HepG2 (cell line): ENCODE data around the gene BLMH. TPM values are rescaled to one million over a fixed set of nuclear protein-coding genes. Genes with fewer than 3 reads are reported as not detected.

Experiments used
- ATAC-seq: fragments of 200-7000 bp; cut with Tn5 transposase; 3 replicates; pipeline ENCODE4 v1.9.1; 2020; ENCODE audit warnings: mild to moderate bottlenecking, moderate library complexity
- BruUV-seq: library from RNA; stranded (reverse); fragments of 400-500 nt; replicated peaks from 2 replicates; lab custom pipeline; 2021; lab: Mats Ljungman, UMichigan
- CTCF ChIA-PET: fragments of 300-600 bp; formaldehyde crosslinking; extraction: SDS; loops from one replicate; lab custom pipeline; 2021; ENCODE audit warnings: low total read pairs, inconsistent platforms, low intra/inter-chr PET ratio; lab: Yijun Ruan, JAX
- POLR2A ChIA-PET: fragments of 350-600 bp; sonication (Branson Sonifier 250); formaldehyde crosslinking; loops from one replicate; lab custom pipeline; 2020; ENCODE audit warnings: antibody characterized with exemption, inconsistent platforms; lab: Yijun Ruan, JAX
- DNase-seq: peaks from one replicate; pipeline ENCODE4 v3.0.0-alpha.2; 2015; ENCODE audit warnings: low spot score
- FAIRE-seq: peaks from 3 replicates; lab custom pipeline; 2011; peaks lifted over from hg19 to GRCh38; lab: Jason Lieb, UNC
- H2AFZ ChIP-seq: one replicate; pipeline ENCODE4 v1.6.1; 2011; ENCODE audit warnings: low read length, inconsistent platforms
- H3K27ac ChIP-seq: fragments of 300-600 bp; 3 replicates; pipeline ENCODE4 v1.8.0; 2011; ENCODE audit warnings: mixed run types, mild to moderate bottlenecking, mixed read lengths, low read length, inconsistent platforms; ENCODE audit not compliant: insufficient read depth; ENCODE audit errors: extremely low read length
- H3K27me3 ChIP-seq, 2 experiments: fragments of 200-600 bp in 1 of 2; 2 replicates in 1 of 2; 3 replicates in 1 of 2; pipeline versions ENCODE4 v1.6.0 to v1.8.0; 2011; ENCODE audit warnings: low read length in 2 of 2, mild to moderate bottlenecking in 2 of 2, moderate library complexity in 2 of 2, inconsistent platforms in 1 of 2; ENCODE audit not compliant: insufficient read depth in 2 of 2, control insufficient read depth in 1 of 2
- H3K36me3 ChIP-seq, 2 experiments: fragments of 200-600 bp in 1 of 2; replicated peaks in 1 of 2; 2 replicates in 1 of 2; 3 replicates in 1 of 2; pipeline versions ENCODE4 v1.5.1 to v1.8.0; 2011; ENCODE audit warnings: low read length in 2 of 2, inconsistent platforms in 1 of 2; ENCODE audit not compliant: insufficient read depth in 2 of 2, control insufficient read depth in 1 of 2
- H3K4me1 ChIP-seq: 2 replicates; pipeline ENCODE4 v1.5.1; 2012; ENCODE audit warnings: low read length, inconsistent platforms; ENCODE audit not compliant: insufficient read depth
- H3K4me2 ChIP-seq: 2 replicates; pipeline ENCODE4 v1.6.0; 2011; ENCODE audit warnings: low read depth, low read length, inconsistent platforms
- H3K4me3 ChIP-seq, 3 experiments: fragments of 200-600 bp in 1 of 3; sonication (generic), shearing (Covaris generic) in 1 of 3; replicated peaks in 1 of 3; 2 replicates each; pipeline ENCODE4 v1.5.1; 2011 to 2016; ENCODE audit warnings: low read length in 3 of 3, inconsistent platforms in 2 of 3, low read depth in 2 of 3, mild to moderate bottlenecking in 2 of 3, control low read depth in 1 of 3, mixed read lengths in 1 of 3; ENCODE audit not compliant: insufficient read depth in 1 of 3
- H3K79me2 ChIP-seq: one replicate; pipeline ENCODE4 v1.6.1; 2011; ENCODE audit warnings: low read length, inconsistent platforms; ENCODE audit not compliant: insufficient read depth
- H3K9ac ChIP-seq: 2 replicates; pipeline ENCODE4 v1.6.0; 2011; ENCODE audit warnings: mild to moderate bottlenecking, low read depth, low read length, inconsistent platforms; ENCODE audit not compliant: insufficient read depth
- H3K9me3 ChIP-seq: 2 replicates; pipeline ENCODE4 v1.5.1; 2012; ENCODE audit warnings: mild to moderate bottlenecking, low read length
- H4K20me1 ChIP-seq: 2 replicates; pipeline ENCODE4 v1.6.0; 2011; ENCODE audit warnings: inconsistent platforms, mild to moderate bottlenecking, low read length, moderate library complexity; ENCODE audit not compliant: insufficient read depth
- HDAC2 ChIP-seq: sonication (generic); formaldehyde crosslinking; IDR thresholded peaks from 2 replicates; pipeline ENCODE4 v1.4.0; 2020; ENCODE audit warnings: missing genetic modification reagents
- NR2F2 ChIP-seq: IDR thresholded peaks from 2 replicates; pipeline ENCODE4 v1.6.1; 2012; ENCODE audit warnings: low read depth, inconsistent platforms, borderline replicate concordance
- NR3C1 ChIP-seq: sonication (generic); formaldehyde crosslinking; IDR thresholded peaks from 2 replicates; pipeline ENCODE4 v1.4.0; 2020; ENCODE audit warnings: missing genetic modification reagents
- RAD21 ChIP-seq: fragments of 450-650 bp; formaldehyde crosslinking; IDR thresholded peaks from 2 replicates; pipeline ENCODE4 v1.5.0; 2020; ENCODE audit warnings: mild to moderate bottlenecking
- TARDBP ChIP-seq: sonication (generic); formaldehyde crosslinking; IDR thresholded peaks from 2 replicates; pipeline ENCODE4 v1.8.0; 2022; ENCODE audit warnings: mild to moderate bottlenecking, missing genetic modification reagents
- TGIF2 ChIP-seq: IDR thresholded peaks from 2 replicates; pipeline ENCODE4 v1.6.1; 2016; ENCODE audit warnings: control low read depth, missing compliant biosample characterization
- ZNF124 ChIP-seq: sonication (generic); formaldehyde crosslinking; IDR thresholded peaks from 2 replicates; pipeline ENCODE4 v1.4.0; 2020; ENCODE audit warnings: missing genetic modification reagents
- ZNF317 ChIP-seq: sonication (generic); formaldehyde crosslinking; IDR thresholded peaks from 2 replicates; pipeline ENCODE4 v1.5.0; 2020; ENCODE audit warnings: mild to moderate bottlenecking, missing genetic modification reagents
- WGBS: methylation state at CpG from one replicate; pipeline ENCODE4 v1.1.6; 2017; ENCODE audit warnings: low lambda C conversion rate; 5-methylcytosine and 5-hydroxymethylcytosine counted together
- in situ Hi-C: cut with HindIII; loops from 2 replicates; pipeline ENCODE4 v1.10.0; 2017; ENCODE audit warnings: low pct_unique_long_range_greater_than_20kb; ENCODE audit not compliant: extremely low pct_ligation_motif_present
- intact Hi-C: fragments of 100-400 bp; cut with micrococcal nuclease; formaldehyde crosslinking; loops from one replicate; pipeline ENCODE4 v1.10.0; 2022; ENCODE audit not compliant: unreplicated experiment
- polyA plus RNA-seq, 8 experiments: library from polyadenylated mRNA; depleted of rRNA in 3 of 8; stranded (reverse) in 7 of 8; unstranded in 1 of 8; fragments of >200 nt; fragmentation: Illumina TruSeq in 4 of 8; extraction: Trizol in 4 of 8; gene quantifications; 2 replicates each; pipeline versions ENCODE4 v1.2.1 to v1.2.3, GENCODE V29; 2011 to 2016; ENCODE audit warnings: low read depth in 4 of 8, missing spikeins in 1 of 8, mixed read lengths in 1 of 8; ENCODE audit not compliant: insufficient read depth in 1 of 8
- total RNA-seq, 5 experiments: library from RNA; depleted of rRNA; stranded (reverse); fragments of >200 nt; fragmentation: Illumina TruSeq; extraction: Trizol; gene quantifications; 2 replicates each; pipeline ENCODE4 v1.2.3, GENCODE V29; 2016; ENCODE audit warnings: low read depth in 1 of 5
- TF ChIP-seq, protein P1 (sequence below): sonication (generic); formaldehyde crosslinking; IDR thresholded peaks from 2 replicates; pipeline ENCODE4 v1.4.0; 2020; ENCODE audit warnings: missing genetic modification reagents, borderline replicate concordance
- TF ChIP-seq, protein P2 (sequence below): sonication (generic); formaldehyde crosslinking; IDR thresholded peaks from 2 replicates; pipeline ENCODE4 v1.9.0; 2021; ENCODE audit warnings: mild to moderate bottlenecking, missing genetic modification reagents

The BLMH gene
- total and polyA plus RNA-seq, 2 of the 13 experiments (the other 11 are each of a cell fraction or from before 2014, with no cell fraction given): 12.1 to 41.0 TPM

DNA sequence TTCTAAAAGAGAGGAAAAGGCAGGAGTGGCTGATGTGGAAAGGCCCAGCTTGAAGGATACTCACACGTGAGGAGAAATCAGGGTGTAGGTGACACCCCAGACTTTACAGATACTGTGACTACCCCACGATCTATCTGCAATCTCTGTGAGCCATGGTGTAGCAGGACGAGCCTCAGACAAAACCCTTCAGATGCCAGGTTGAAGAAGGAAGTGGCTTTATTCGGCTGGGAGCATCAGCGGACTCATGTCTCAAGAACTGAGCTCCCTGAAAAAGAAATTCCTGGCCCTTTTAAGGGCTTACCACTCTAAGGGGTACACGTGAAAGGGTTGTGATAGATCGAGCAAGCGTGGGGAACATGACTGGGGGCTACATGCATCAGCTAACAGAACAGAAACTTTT, 51.6 kb downstream of the BLMH start:
- in situ Hi-C loops (no loop called here), intact Hi-C loops (no loop called here)
- H3K27me3 ChIP-seq: no peaks in the 10 kb centered on the region
- H3K4me2 ChIP-seq: no peak overlapping the region
- H3K27ac ChIP-seq: no peak overlapping the region
- ATAC-seq: no peak
- CTCF ChIA-PET: no interaction called here
- TF ChIP-seq ZNF124 (CRISPR knock-in tag) (peak; percentile 98), NR3C1 (CRISPR knock-in tag) (no peak)
- 85% methylated on average over 8 of the region's 8 CpGs for WGBS
- no peak overlapping the region for H3K9ac ChIP-seq
- H3K4me3 ChIP-seq: no peak overlapping the region
- FAIRE-seq: no peak
- DNase-seq: no peak
- POLR2A ChIA-PET: no interaction called here
- no TSS peak for BruUV-seq
- no peak overlapping the region for H2AFZ ChIP-seq
- no peaks in the 10 kb centered on the region for H3K79me2 ChIP-seq
- no peaks in the 10 kb centered on the region for H3K9me3 ChIP-seq
- H3K36me3 ChIP-seq: no peaks in the 10 kb centered on the region
- no peaks in the 10 kb centered on the region for H4K20me1 ChIP-seq
- peaks cover 26% of the 10 kb centered on the region for H3K4me1 ChIP-seq

DNA sequence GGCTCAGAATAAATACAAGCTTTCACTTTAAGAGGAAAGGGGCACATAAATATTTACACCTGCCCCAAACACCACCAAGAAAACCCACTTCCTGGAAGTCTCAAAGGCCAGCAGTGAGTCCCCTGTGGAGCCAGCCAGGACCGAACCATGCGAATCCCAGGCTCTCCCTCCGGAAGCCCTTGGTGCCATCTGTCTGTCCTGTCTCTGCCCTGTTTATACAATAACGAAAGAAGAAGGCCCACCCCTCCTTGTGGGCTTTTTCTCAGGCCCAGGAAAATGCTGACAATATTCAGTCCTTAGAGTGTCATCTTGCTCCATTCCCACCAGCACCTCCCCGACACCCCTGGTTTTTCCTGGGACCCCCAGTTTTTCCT, 52.7 kb downstream of the BLMH start:
- ChIA-PET CTCF (no interaction called here), POLR2A (interaction anchor here (1.1 kb wide), 2 partner anchors 13 to 16 kb away, joined by 3 to 5 read pairs; no protein-coding TSS in a partner anchor)
- FAIRE-seq (no peak), ATAC-seq (peak; percentile 15; the same call in 2 of the 3 replicates), DNase-seq (no peak)
- Histone ChIP-seq H4K20me1 (no peaks in the 10 kb centered on the region), H3K27me3 (no peaks in the 10 kb centered on the region), H3K27ac (no peak overlapping the region), H3K9ac (peak overlapping the region; percentile 30; the same call in 1 of the 2 replicates), H3K36me3 (no peaks in the 10 kb centered on the region), H3K79me2 (no peaks in the 10 kb centered on the region), H3K4me2 (peak overlapping the region; percentile 64), H3K9me3 (no peaks in the 10 kb centered on the region), H2AFZ (no peak overlapping the region), H3K4me3 (peak overlapping the region in 1 of 3 experiments; percentile 61; a peak in 2 of 6 replicates), H3K4me1 (peaks cover 36% of the 10 kb centered on the region)
- in situ Hi-C loops (loop anchor here (10.0 kb wide), 1 partner anchor 114 kb away; no protein-coding TSS in a partner anchor), intact Hi-C loops (loop anchor here (5.0 kb wide), 1 partner anchor 112 kb away; no protein-coding TSS in a partner anchor)
- no TSS peak for BruUV-seq
- 19% methylated on average over 5 of the region's 5 CpGs for WGBS
- TF ChIP-seq TGIF2 (CRISPR knock-in tag): no peak
- TF ChIP-seq, protein P1, sequence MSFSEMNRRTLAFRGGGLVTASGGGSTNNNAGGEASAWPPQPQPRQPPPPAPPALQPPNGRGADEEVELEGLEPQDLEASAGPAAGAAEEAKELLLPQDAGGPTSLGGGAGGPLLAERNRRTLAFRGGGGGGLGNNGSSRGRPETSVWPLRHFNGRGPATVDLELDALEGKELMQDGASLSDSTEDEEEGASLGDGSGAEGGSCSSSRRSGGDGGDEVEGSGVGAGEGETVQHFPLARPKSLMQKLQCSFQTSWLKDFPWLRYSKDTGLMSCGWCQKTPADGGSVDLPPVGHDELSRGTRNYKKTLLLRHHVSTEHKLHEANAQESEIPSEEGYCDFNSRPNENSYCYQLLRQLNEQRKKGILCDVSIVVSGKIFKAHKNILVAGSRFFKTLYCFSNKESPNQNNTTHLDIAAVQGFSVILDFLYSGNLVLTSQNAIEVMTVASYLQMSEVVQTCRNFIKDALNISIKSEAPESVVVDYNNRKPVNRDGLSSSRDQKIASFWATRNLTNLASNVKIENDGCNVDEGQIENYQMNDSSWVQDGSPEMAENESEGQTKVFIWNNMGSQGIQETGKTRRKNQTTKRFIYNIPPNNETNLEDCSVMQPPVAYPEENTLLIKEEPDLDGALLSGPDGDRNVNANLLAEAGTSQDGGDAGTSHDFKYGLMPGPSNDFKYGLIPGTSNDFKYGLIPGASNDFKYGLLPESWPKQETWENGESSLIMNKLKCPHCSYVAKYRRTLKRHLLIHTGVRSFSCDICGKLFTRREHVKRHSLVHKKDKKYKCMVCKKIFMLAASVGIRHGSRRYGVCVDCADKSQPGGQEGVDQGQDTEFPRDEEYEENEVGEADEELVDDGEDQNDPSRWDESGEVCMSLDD (CRISPR knock-in tag): no peak
- TF ChIP-seq, protein P2, sequence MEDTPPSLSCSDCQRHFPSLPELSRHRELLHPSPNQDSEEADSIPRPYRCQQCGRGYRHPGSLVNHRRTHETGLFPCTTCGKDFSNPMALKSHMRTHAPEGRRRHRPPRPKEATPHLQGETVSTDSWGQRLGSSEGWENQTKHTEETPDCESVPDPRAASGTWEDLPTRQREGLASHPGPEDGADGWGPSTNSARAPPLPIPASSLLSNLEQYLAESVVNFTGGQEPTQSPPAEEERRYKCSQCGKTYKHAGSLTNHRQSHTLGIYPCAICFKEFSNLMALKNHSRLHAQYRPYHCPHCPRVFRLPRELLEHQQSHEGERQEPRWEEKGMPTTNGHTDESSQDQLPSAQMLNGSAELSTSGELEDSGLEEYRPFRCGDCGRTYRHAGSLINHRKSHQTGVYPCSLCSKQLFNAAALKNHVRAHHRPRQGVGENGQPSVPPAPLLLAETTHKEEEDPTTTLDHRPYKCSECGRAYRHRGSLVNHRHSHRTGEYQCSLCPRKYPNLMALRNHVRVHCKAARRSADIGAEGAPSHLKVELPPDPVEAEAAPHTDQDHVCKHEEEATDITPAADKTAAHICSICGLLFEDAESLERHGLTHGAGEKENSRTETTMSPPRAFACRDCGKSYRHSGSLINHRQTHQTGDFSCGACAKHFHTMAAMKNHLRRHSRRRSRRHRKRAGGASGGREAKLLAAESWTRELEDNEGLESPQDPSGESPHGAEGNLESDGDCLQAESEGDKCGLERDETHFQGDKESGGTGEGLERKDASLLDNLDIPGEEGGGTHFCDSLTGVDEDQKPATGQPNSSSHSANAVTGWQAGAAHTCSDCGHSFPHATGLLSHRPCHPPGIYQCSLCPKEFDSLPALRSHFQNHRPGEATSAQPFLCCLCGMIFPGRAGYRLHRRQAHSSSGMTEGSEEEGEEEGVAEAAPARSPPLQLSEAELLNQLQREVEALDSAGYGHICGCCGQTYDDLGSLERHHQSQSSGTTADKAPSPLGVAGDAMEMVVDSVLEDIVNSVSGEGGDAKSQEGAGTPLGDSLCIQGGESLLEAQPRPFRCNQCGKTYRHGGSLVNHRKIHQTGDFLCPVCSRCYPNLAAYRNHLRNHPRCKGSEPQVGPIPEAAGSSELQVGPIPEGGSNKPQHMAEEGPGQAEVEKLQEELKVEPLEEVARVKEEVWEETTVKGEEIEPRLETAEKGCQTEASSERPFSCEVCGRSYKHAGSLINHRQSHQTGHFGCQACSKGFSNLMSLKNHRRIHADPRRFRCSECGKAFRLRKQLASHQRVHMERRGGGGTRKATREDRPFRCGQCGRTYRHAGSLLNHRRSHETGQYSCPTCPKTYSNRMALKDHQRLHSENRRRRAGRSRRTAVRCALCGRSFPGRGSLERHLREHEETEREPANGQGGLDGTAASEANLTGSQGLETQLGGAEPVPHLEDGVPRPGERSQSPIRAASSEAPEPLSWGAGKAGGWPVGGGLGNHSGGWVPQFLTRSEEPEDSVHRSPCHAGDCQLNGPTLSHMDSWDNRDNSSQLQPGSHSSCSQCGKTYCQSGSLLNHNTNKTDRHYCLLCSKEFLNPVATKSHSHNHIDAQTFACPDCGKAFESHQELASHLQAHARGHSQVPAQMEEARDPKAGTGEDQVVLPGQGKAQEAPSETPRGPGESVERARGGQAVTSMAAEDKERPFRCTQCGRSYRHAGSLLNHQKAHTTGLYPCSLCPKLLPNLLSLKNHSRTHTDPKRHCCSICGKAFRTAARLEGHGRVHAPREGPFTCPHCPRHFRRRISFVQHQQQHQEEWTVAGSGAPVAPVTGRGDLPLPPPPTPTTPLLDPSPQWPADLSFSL (CRISPR knock-in tag): no peak
- no peak for TF ChIP-seq RAD21 (CRISPR knock-in tag)
- no peak for TF ChIP-seq HDAC2 (CRISPR knock-in tag)
- TF ChIP-seq TARDBP (CRISPR knock-in tag): no peak
- no peak for TF ChIP-seq NR2F2
- TF ChIP-seq ZNF317 (CRISPR knock-in tag): no peak
